ENCODE results near the gene BRD2. TPM values are rescaled to one million over a fixed set of nuclear protein-coding genes. Genes with fewer than 3 reads are reported as not detected.
A peak's percentile ranks its signal among the peaks of the same experiment; 100 is the strongest.

Gene BRD2
- total RNA-seq, 1 experiment from 2014 or later = 121 TPM

GRCh38 chr6:32973144-32974015, 5.0 kb downstream of the BRD2 start:
- peaks cover 55% of the 10 kb centered on the region for H3K36me3 ChIP-seq (replicated peaks; ENCODE audit: control insufficient read depth, insufficient read depth, low read length)
- DNase-seq = no peak
- no peaks in the 10 kb centered on the region for H3K27me3 ChIP-seq (ENCODE audit: control insufficient read depth, insufficient read depth, low read length)
- peak overlapping the region; percentile 97 for H3K4me3 ChIP-seq (ENCODE audit: insufficient read depth, low read depth, low read length)

- DNase-seq = no peak
- Histone ChIP-seq H3K4me3 (ENCODE audit: insufficient read depth, low read depth, low read length) (peak overlapping the region; percentile 97), H3K36me3 (replicated peaks; ENCODE audit: control insufficient read depth, insufficient read depth, low read length) (peaks cover 60% of the 10 kb centered on the region), H3K27me3 (ENCODE audit: control insufficient read depth, insufficient read depth, low read length) (no peaks in the 10 kb centered on the region)
Measured at GRCh38 chr6:32974016-32974333, 5.6 kb downstream of the BRD2 start.

GRCh38 chr6:32974541-32975308, 6.3 kb downstream of the BRD2 start:
- no peaks in the 10 kb centered on the region for H3K27me3 ChIP-seq (ENCODE audit: control insufficient read depth, insufficient read depth, low read length)
- peak overlapping the region; percentile 97 for H3K4me3 ChIP-seq (ENCODE audit: insufficient read depth, low read depth, low read length)
- DNase-seq = no peak
- H3K36me3 ChIP-seq (replicated peaks; ENCODE audit: control insufficient read depth, insufficient read depth, low read length) = peaks cover 64% of the 10 kb centered on the region

GRCh38 chr6:32975886-32976285, 7.5 kb downstream of the BRD2 start:
- Histone ChIP-seq H3K4me3 (ENCODE audit: insufficient read depth, low read depth, low read length) (no peak overlapping the region; the same call in 1 of the 2 replicates), H3K36me3 (replicated peaks; ENCODE audit: control insufficient read depth, insufficient read depth, low read length) (peaks cover 75% of the 10 kb centered on the region), H3K27me3 (ENCODE audit: control insufficient read depth, insufficient read depth, low read length) (no peaks in the 10 kb centered on the region)
- no peak for DNase-seq

- Histone ChIP-seq H3K36me3 (replicated peaks; ENCODE audit: control insufficient read depth, insufficient read depth, low read length) (peaks cover 73% of the 10 kb centered on the region), H3K4me3 (ENCODE audit: insufficient read depth, low read depth, low read length) (no peak overlapping the region; the same call in 1 of the 2 replicates), H3K27me3 (ENCODE audit: control insufficient read depth, insufficient read depth, low read length) (no peaks in the 10 kb centered on the region)
- no peak for DNase-seq
Measured at GRCh38 chr6:32976334-32977069, 8.1 kb downstream of the BRD2 start.

- H3K36me3 ChIP-seq (replicated peaks; ENCODE audit: control insufficient read depth, insufficient read depth, low read length) = peaks cover 72% of the 10 kb centered on the region
- no peaks in the 10 kb centered on the region for H3K27me3 ChIP-seq (ENCODE audit: control insufficient read depth, insufficient read depth, low read length)
- DNase-seq = no peak
- H3K4me3 ChIP-seq (ENCODE audit: insufficient read depth, low read depth, low read length) = no peak overlapping the region
Measured at GRCh38 chr6:32977272-32977952, 9.0 kb downstream of the BRD2 start.

- H3K36me3 ChIP-seq (replicated peaks; ENCODE audit: control insufficient read depth, insufficient read depth, low read length) = peaks cover 69% of the 10 kb centered on the region
- H3K27me3 ChIP-seq (ENCODE audit: control insufficient read depth, insufficient read depth, low read length) = no peaks in the 10 kb centered on the region
- no peak for DNase-seq
- no peak overlapping the region for H3K4me3 ChIP-seq (ENCODE audit: insufficient read depth, low read depth, low read length)
Measured at GRCh38 chr6:32977953-32978324, 9.5 kb downstream of the BRD2 start.

- DNase-seq = no peak
- H3K36me3 ChIP-seq (replicated peaks; ENCODE audit: control insufficient read depth, insufficient read depth, low read length) = peaks cover 52% of the 10 kb centered on the region
- H3K4me3 ChIP-seq (ENCODE audit: insufficient read depth, low read depth, low read length) = no peak overlapping the region
- no peaks in the 10 kb centered on the region for H3K27me3 ChIP-seq (ENCODE audit: control insufficient read depth, insufficient read depth, low read length)
Measured at GRCh38 chr6:32979720-32980487, 11.5 kb downstream of the BRD2 start.

GRCh38 chr6:32980488-32981038, 12.2 kb downstream of the BRD2 start:
- Histone ChIP-seq H3K27me3 (ENCODE audit: control insufficient read depth, insufficient read depth, low read length) (no peaks in the 10 kb centered on the region), H3K36me3 (replicated peaks; ENCODE audit: control insufficient read depth, insufficient read depth, low read length) (peaks cover 47% of the 10 kb centered on the region), H3K4me3 (ENCODE audit: insufficient read depth, low read depth, low read length) (no peak overlapping the region)
- no peak for DNase-seq

GRCh38 chr6:32982084-32982701, 13.8 kb downstream of the BRD2 start:
- Histone ChIP-seq H3K36me3 (replicated peaks; ENCODE audit: control insufficient read depth, insufficient read depth, low read length) (peaks cover 31% of the 10 kb centered on the region), H3K27me3 (ENCODE audit: control insufficient read depth, insufficient read depth, low read length) (no peaks in the 10 kb centered on the region), H3K4me3 (ENCODE audit: insufficient read depth, low read depth, low read length) (no peak overlapping the region)
- no peak for DNase-seq

- Histone ChIP-seq H3K4me3 (ENCODE audit: insufficient read depth, low read depth, low read length) (no peak overlapping the region), H3K36me3 (replicated peaks; ENCODE audit: control insufficient read depth, insufficient read depth, low read length) (peaks cover 24% of the 10 kb centered on the region), H3K27me3 (ENCODE audit: control insufficient read depth, insufficient read depth, low read length) (no peaks in the 10 kb centered on the region)
- DNase-seq = no peak
Measured at GRCh38 chr6:32982702-32983492, 14.5 kb downstream of the BRD2 start.

- Histone ChIP-seq H3K36me3 (replicated peaks; ENCODE audit: control insufficient read depth, insufficient read depth, low read length) (peaks cover 19% of the 10 kb centered on the region), H3K4me3 (ENCODE audit: insufficient read depth, low read depth, low read length) (no peak overlapping the region), H3K27me3 (ENCODE audit: control insufficient read depth, insufficient read depth, low read length) (no peaks in the 10 kb centered on the region)
- no peak for DNase-seq
Measured at GRCh38 chr6:32983493-32983848, 15.1 kb downstream of the BRD2 start.

Measured in H7 (cell line).